ENCODE measurements around the gene ZNF23. TPM values are rescaled to one million over a fixed set of nuclear protein-coding genes. Genes with fewer than 3 reads are reported as not detected.

The ZNF23 gene
- total and polyA plus RNA-seq, 12 donors, result 3.7 to 12.4 (median 5.8) TPM

DNA sequence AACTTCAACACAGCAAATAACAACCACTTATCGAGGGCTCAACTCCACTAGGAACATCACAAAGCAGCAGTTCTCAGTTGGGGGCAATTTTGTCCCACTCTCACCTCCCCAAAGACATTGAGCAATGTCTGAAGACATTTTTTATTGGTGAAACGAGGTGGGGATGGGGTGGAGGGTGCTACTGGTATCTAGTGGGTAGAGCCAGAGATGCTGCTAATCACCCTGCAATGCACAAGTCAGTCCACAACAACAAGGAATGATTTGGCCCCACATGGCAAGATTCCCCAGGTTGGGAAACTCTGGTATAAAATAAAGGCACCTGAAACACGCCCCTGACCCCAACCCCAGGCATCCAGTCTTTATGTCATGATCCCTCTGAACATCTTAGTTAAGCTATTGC is 53.5 kb downstream of the ZNF23 start:
- no peak for ATAC-seq
- Histone ChIP-seq H3K27me3 (peaks cover 0 to 83% (median 66%) of the 10 kb centered on the region in 7 donors), H3K36me3 (no peaks in the 10 kb centered on the region), H3K4me1 (peaks cover 0 to 7% (median 0%) of the 10 kb centered on the region in 9 donors), H3K27ac (no peak overlapping the region), H3K4me3 (no peak overlapping the region), H3K9me3 (peaks cover 0 to 15% (median 0%) of the 10 kb centered on the region in 11 donors)
- intact Hi-C loops (cut with DNase I), result loop anchor here in 1 of 10 donors (10.0 kb wide), 1 partner anchor 64 kb away; no protein-coding TSS in a partner anchor
- no peak for DNase-seq
- WGBS, 2 donors, result 28 to 37% methylated on average over 3 of the region's 3 CpGs
- TF ChIP-seq, protein P1, sequence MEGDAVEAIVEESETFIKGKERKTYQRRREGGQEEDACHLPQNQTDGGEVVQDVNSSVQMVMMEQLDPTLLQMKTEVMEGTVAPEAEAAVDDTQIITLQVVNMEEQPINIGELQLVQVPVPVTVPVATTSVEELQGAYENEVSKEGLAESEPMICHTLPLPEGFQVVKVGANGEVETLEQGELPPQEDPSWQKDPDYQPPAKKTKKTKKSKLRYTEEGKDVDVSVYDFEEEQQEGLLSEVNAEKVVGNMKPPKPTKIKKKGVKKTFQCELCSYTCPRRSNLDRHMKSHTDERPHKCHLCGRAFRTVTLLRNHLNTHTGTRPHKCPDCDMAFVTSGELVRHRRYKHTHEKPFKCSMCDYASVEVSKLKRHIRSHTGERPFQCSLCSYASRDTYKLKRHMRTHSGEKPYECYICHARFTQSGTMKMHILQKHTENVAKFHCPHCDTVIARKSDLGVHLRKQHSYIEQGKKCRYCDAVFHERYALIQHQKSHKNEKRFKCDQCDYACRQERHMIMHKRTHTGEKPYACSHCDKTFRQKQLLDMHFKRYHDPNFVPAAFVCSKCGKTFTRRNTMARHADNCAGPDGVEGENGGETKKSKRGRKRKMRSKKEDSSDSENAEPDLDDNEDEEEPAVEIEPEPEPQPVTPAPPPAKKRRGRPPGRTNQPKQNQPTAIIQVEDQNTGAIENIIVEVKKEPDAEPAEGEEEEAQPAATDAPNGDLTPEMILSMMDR (IDR thresholded peaks at IDR 0.05), result no peak

DNA sequence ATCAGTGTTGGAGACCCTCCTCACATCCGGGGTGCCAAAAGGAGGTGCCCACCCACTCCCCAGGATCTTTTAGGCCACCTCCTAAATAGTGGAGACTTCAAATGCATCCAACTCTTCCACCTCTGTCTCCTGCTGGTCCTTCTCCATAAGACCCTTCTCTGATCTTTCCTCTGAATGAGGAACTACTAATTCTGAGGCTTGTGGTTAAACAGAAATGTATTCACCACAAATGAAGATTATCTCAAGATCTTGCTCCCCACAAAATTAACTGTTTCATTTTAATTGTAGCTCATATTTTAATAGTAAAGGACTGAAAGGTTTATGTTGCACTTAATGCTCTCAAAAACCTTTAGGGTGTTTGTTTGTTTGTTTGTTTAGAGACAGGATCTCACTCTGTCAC is 54.3 kb downstream of the ZNF23 start:
- no peak for ATAC-seq
- H3K9me3 ChIP-seq, result peaks cover 0 to 19% (median 0%) of the 10 kb centered on the region in 11 donors
- intact Hi-C loops (cut with DNase I), result loop anchor here in 1 of 10 donors (10.0 kb wide), 1 partner anchor 63 kb away; no protein-coding TSS in a partner anchor
- DNase-seq, result no peak
- TF ChIP-seq, protein P1 (IDR thresholded peaks at IDR 0.05), result no peak
- peaks cover 0 to 5% (median 0%) of the 10 kb centered on the region in 9 donors for H3K4me1 ChIP-seq
- no peak overlapping the region for H3K4me3 ChIP-seq
- H3K27ac ChIP-seq, result no peak overlapping the region
- WGBS, 2 donors, result 64 to 86% methylated on average over 1 of the region's 1 CpG
- H3K36me3 ChIP-seq, result no peaks in the 10 kb centered on the region
- H3K27me3 ChIP-seq, result peaks cover 0 to 80% (median 70%) of the 10 kb centered on the region in 7 donors

DNA sequence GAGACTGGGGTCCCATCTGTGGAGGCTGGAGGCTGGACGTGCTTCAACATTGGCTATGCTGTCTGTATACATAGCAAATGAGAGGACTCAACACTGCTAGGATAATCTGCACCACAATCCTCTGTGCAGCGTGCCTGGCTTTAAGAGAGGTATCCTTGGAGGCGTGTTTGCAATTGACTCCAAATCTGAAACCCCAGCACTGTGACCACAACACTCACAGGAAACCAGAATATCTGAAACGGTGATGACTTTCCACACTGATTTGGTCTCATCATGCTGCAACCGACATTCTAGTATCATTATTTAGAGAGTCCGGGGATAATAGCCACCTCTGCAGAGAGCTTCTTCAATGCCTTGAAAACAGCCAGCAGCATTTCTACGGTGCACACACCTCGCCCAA is 55.3 kb downstream of the ZNF23 start:
- ATAC-seq (no peak), DNase-seq (no peak)
- H3K4me3 ChIP-seq, result no peak overlapping the region
- intact Hi-C loops (cut with DNase I), result loop anchor here in 1 of 10 donors (10.0 kb wide), 1 partner anchor 62 kb away; no protein-coding TSS in a partner anchor
- H3K27me3 ChIP-seq, result peaks cover 0 to 79% (median 61%) of the 10 kb centered on the region in 7 donors
- H3K27ac ChIP-seq, result no peak overlapping the region
- H3K36me3 ChIP-seq, result no peaks in the 10 kb centered on the region
- peaks cover 0 to 19% (median 0%) of the 10 kb centered on the region in 11 donors for H3K9me3 ChIP-seq
- 61 to 72% methylated on average over 8 of the region's 8 CpGs for whole genome bisulfite sequencing, 2 donors
- TF ChIP-seq, protein P1 (IDR thresholded peaks at IDR 0.05), result no peak
- no peaks in the 10 kb centered on the region for H3K4me1 ChIP-seq

DNA sequence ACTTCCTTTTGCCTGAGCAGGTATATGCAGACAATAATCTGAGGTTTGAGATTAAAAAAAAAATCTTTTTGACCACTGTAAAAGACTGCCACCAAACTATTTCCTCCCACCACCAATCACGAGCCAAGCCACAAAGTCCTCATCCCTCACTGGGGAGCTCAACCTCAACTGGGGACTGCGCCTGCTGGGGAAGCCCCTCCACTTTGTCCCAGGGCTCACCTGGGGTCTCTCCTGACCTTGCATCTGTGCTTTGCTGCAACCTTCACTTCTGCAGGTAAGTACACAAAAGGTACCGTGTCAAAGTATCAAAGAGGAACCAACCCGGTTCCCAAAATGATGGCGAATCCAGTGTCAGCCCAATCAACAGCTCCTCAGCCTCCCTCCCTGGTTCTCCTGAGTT is 55.7 kb downstream of the ZNF23 start:
- H3K27me3 ChIP-seq, result peaks cover 0 to 75% (median 57%) of the 10 kb centered on the region in 7 donors

More for the DNA sequence above, 55.7 kb downstream of the ZNF23 start:
- TF ChIP-seq, protein P1 (IDR thresholded peaks at IDR 0.05), result no peak
- H3K4me1 ChIP-seq, result no peaks in the 10 kb centered on the region
- no peak overlapping the region for H3K27ac ChIP-seq
- intact Hi-C loops (cut with DNase I), result loop anchor here in 1 of 10 donors (10.0 kb wide), 1 partner anchor 62 kb away; no protein-coding TSS in a partner anchor
- DNase-seq, result no peak
- H3K9me3 ChIP-seq, result peaks cover 0 to 19% (median 0%) of the 10 kb centered on the region in 11 donors
- no peak overlapping the region for H3K4me3 ChIP-seq
- no peaks in the 10 kb centered on the region for H3K36me3 ChIP-seq
- ATAC-seq, result no peak
- WGBS, 2 donors, result 85 to 89% methylated on average over 5 of the region's 5 CpGs

Measured in heart right ventricle (tissue), 16 donors.